Measurements from ENCODE around the gene CDC37L1. TPM values are rescaled to one million over a fixed set of nuclear protein-coding genes. Genes with fewer than 3 reads are reported as not detected.

The CDC37L1 gene
- total and polyA plus RNA-seq, 9 of the 15 experiments (the other 6 are each of a cell fraction or from before 2014, with no cell fraction given): 1.5 to 7.9 (median 6.0) TPM

- TF ChIP-seq TBL1XR1 (IDR thresholded peaks at IDR 0.05; ENCODE audit: low read length in 2 of 2) (0 out of 4 replicates have a peak, but pooled peaks of 1 of the 2 experiments have one; percentile 44), GMEB1 (CRISPR knock-in tag; IDR thresholded peaks at IDR 0.05) (peak; percentile 55; the same call in 1 of the 2 replicates), ZNF143 (CRISPR knock-in tag; IDR thresholded peaks at IDR 0.05) (peak; percentile 70), NEUROD1 (IDR thresholded peaks at IDR 0.05; ENCODE audit: borderline replicate concordance, low read depth, low read length, partially characterized antibody) (peak; percentile 63), DPF2 (IDR thresholded peaks at IDR 0.05) (peak; percentile 42; the same call in 1 of the 2 replicates), ZNF239 (CRISPR knock-in tag; IDR thresholded peaks at IDR 0.05) (no peak), ZBTB7A (IDR thresholded peaks at IDR 0.05; ENCODE audit: borderline replicate concordance, control insufficient read depth, low read depth, low read length) (peak; percentile 79; the same call in 1 of the 2 replicates), ASH1L (IDR thresholded peaks at IDR 0.05; ENCODE audit: borderline replicate concordance, low read depth, partially characterized antibody) (no peak), FOXK1 (CRISPR knock-in tag; IDR thresholded peaks at IDR 0.05; ENCODE audit: borderline replicate concordance) (0 out of 2 replicates have a peak, but pooled peaks have one; percentile 69), CLOCK (CRISPR knock-in tag; IDR thresholded peaks at IDR 0.05; ENCODE audit: borderline replicate concordance) (no peak), PHF8 (IDR thresholded peaks at IDR 0.05; ENCODE audit: borderline replicate concordance, low read length) (peak; percentile 82), HCFC1 (IDR thresholded peaks at IDR 0.05; ENCODE audit: low read depth, low read length) (peak; percentile 60), MNT (conservative IDR thresholded peaks at IDR 0.05) (peak; percentile 75 to 79), CBX1 (IDR thresholded peaks at IDR 0.05; ENCODE audit: low read depth) (peak; percentile 70; the same call in 1 of the 2 replicates), CREB1 (IDR thresholded peaks at IDR 0.05) (peak; percentile 89), CREB1 (CRISPR knock-in tag; IDR thresholded peaks at IDR 0.05) (peak; percentile 92), TEAD4 (IDR thresholded peaks at IDR 0.05; ENCODE audit: low read length) (peak; percentile 19; the same call in 1 of the 2 replicates), TEAD4 (CRISPR knock-in tag; IDR thresholded peaks at IDR 0.05; ENCODE audit: borderline replicate concordance) (no peak), TAF1 (IDR thresholded peaks at IDR 0.05; ENCODE audit: control insufficient read depth, extremely low read depth, insufficient read depth, low read length, severe bottlenecking) (peak; percentile 89)
These were observed at the start of gene CDC37L1 (continued) for GRCh38 chr9:4679268-4680172.
